HG02885 (cell line): Measurements from ENCODE around the gene APH1B.
"Not testable (repeated sequence)": the region's sequence is repeated elsewhere in the genome, so short reads cannot be mapped to it uniquely, and the experiment has no call there.

Experiments used
- ATAC-seq: cut with Tn5 transposase; IDR thresholded peaks from one replicate; pipeline ENCODE4 v1.9.1; 2021; ENCODE audit warnings: mild to moderate bottlenecking; ENCODE audit not compliant: unreplicated experiment, poor library complexity

APH1B gene

GRCh38 chr15:63294359-63294758 is 17.0 kb downstream of the APH1B start:
- no peak for ATAC-seq

GRCh38 chr15:63295341-63295740 is 17.9 kb downstream of the APH1B start:
- no peak for ATAC-seq

GRCh38 chr15:63296195-63296594 is 18.8 kb downstream of the APH1B start:
- no peak for ATAC-seq

GRCh38 chr15:63299943-63300575 is 22.7 kb downstream of the APH1B start:
- no peak for ATAC-seq

GRCh38 chr15:63301088-63301487 is 23.7 kb downstream of the APH1B start:
- no peak for ATAC-seq

GRCh38 chr15:63305260-63305659 is 27.9 kb downstream of the APH1B start:
- no peak for ATAC-seq

GRCh38 chr15:63306492-63307073 is 29.2 kb downstream of the APH1B start:
- no peak for ATAC-seq

- no peak for ATAC-seq
Measured at GRCh38 chr15:63308491-63308890, 31.1 kb downstream of the APH1B start.

GRCh38 chr15:63308947-63309346 is 31.5 kb downstream of the APH1B start:
- ATAC-seq, result no peak

- ATAC-seq, result no peak
Measured at GRCh38 chr15:63310646-63311045, 33.2 kb downstream of the APH1B start.

GRCh38 chr15:63312286-63312685 is 34.9 kb downstream of the APH1B start:
- no peak for ATAC-seq

- ATAC-seq, result no peak
Measured at GRCh38 chr15:63313825-63314224, 36.4 kb downstream of the APH1B start.

GRCh38 chr15:63314409-63314808 is 37.0 kb downstream of the APH1B start:
- ATAC-seq, result no peak

GRCh38 chr15:63318344-63318743 is 40.9 kb downstream of the APH1B start:
- ATAC-seq, result no peak

- no peak for ATAC-seq
Measured at GRCh38 chr15:63319065-63319464, 41.7 kb downstream of the APH1B start.

- ATAC-seq, result not testable (repeated sequence)
Measured at GRCh38 chr15:63320446-63320845, 43.0 kb downstream of the APH1B start.

- ATAC-seq, result not testable (repeated sequence)
Measured at GRCh38 chr15:63320981-63321380, 43.6 kb downstream of the APH1B start.

- ATAC-seq, result no peak
Measured at GRCh38 chr15:63321462-63321861, 44.1 kb downstream of the APH1B start.

GRCh38 chr15:63322541-63322940 is 45.1 kb downstream of the APH1B start:
- ATAC-seq, result no peak

GRCh38 chr15:63323798-63324563 is 46.6 kb downstream of the APH1B start:
- no peak for ATAC-seq

GRCh38 chr15:63324770-63325169 is 47.4 kb downstream of the APH1B start:
- no peak for ATAC-seq
